HFF-Myc (cell line): ENCODE data around the gene WNT11.

Experiments
- DNase-seq: peaks from one replicate; pipeline ENCODE4 v3.0.0-alpha.2; 2011; ENCODE audit warnings: low read depth; ENCODE audit errors: extremely low read depth
- H3K4me3 ChIP-seq: replicated peaks from 2 replicates; pipeline ENCODE4 v1.5.1; 2011; ENCODE audit warnings: low read depth, mild to moderate bottlenecking, control low read depth, low read length
- CTCF ChIP-seq: IDR thresholded peaks from 2 replicates; pipeline ENCODE4 v1.5.1; 2012; ENCODE audit warnings: mild to moderate bottlenecking, low read depth, low read length, control low read depth; ENCODE audit errors: missing control alignments

The WNT11 gene

GRCh38 chr11:76221365-76221764, 15.1 kb upstream of the WNT11 start:
- TF ChIP-seq CTCF: no peak
- no peak for DNase-seq
- H3K4me3 ChIP-seq: no peak overlapping the region

- H3K4me3 ChIP-seq: no peak overlapping the region
- DNase-seq: no peak
- no peak for TF ChIP-seq CTCF
Measured at GRCh38 chr11:76219243-76219642, 12.9 kb upstream of the WNT11 start.

- TF ChIP-seq CTCF: no peak
- H3K4me3 ChIP-seq: no peak overlapping the region
- DNase-seq: no peak
Measured at GRCh38 chr11:76218449-76219178, 12.3 kb upstream of the WNT11 start.

GRCh38 chr11:76217653-76218160, 11.4 kb upstream of the WNT11 start:
- no peak for TF ChIP-seq CTCF
- H3K4me3 ChIP-seq: no peak overlapping the region
- DNase-seq: no peak

GRCh38 chr11:76216536-76217325, 10.4 kb upstream of the WNT11 start:
- no peak overlapping the region for H3K4me3 ChIP-seq
- no peak for DNase-seq
- no peak for TF ChIP-seq CTCF

- no peak for TF ChIP-seq CTCF
- DNase-seq: no peak
- no peak overlapping the region for H3K4me3 ChIP-seq
Measured at GRCh38 chr11:76215941-76216340, 9.6 kb upstream of the WNT11 start.
